Mesenchymal stem cell (in vitro differentiated cells and primary cell): ENCODE data around the gene TCF7L1.

Experiments
- DNase-seq: peaks from one replicate; pipeline ENCODE4 v3.0.0-alpha.2; 2013
- H2AFZ ChIP-seq: one replicate; pipeline ENCODE4 v1.6.1; 2013; ENCODE audit warnings: low read depth, mild to moderate bottlenecking, control low read depth, inconsistent platforms, low read length, moderate library complexity
- H2AK5ac ChIP-seq: 2 replicates; pipeline ENCODE4 v1.6.1; 2013; ENCODE audit warnings: low read length, moderate library complexity, mild to moderate bottlenecking, inconsistent platforms; ENCODE audit not compliant: severe bottlenecking
- H2BK120ac ChIP-seq: one replicate; pipeline ENCODE4 v1.6.1; 2013; ENCODE audit warnings: low read depth, mild to moderate bottlenecking, inconsistent platforms, low read length, moderate library complexity
- H2BK12ac ChIP-seq, 2 experiments: one replicate each; pipeline ENCODE4 v1.6.1; 2013; ENCODE audit warnings: inconsistent platforms in 2 of 2, low read length in 2 of 2, mild to moderate bottlenecking in 2 of 2, moderate library complexity in 2 of 2, control low read depth in 1 of 2
- H2BK15ac ChIP-seq: one replicate; pipeline ENCODE4 v1.6.1; 2013; ENCODE audit warnings: mild to moderate bottlenecking, low read depth, inconsistent platforms; ENCODE audit not compliant: poor library complexity, severe bottlenecking
- H2BK5ac ChIP-seq: 2 replicates; pipeline ENCODE4 v1.6.1; 2013; ENCODE audit warnings: low read depth, mild to moderate bottlenecking, low read length, control low read depth, inconsistent platforms; ENCODE audit not compliant: poor library complexity, severe bottlenecking
- H3K14ac ChIP-seq, 2 experiments: one replicate each; pipeline ENCODE4 v1.6.1; 2013; ENCODE audit warnings: inconsistent platforms in 2 of 2, low read length in 2 of 2, control low read depth in 1 of 2, mild to moderate bottlenecking in 1 of 2, moderate library complexity in 1 of 2
- H3K18ac ChIP-seq, 2 experiments: one replicate each; pipeline ENCODE4 v1.6.1; 2013; ENCODE audit warnings: inconsistent platforms in 2 of 2, low read length in 2 of 2, control low read depth in 1 of 2, low read depth in 1 of 2, mild to moderate bottlenecking in 1 of 2
- H3K23ac ChIP-seq, 2 experiments: one replicate each; pipeline ENCODE4 v1.6.1; 2013; ENCODE audit warnings: inconsistent platforms in 2 of 2, low read length in 2 of 2, mild to moderate bottlenecking in 2 of 2, moderate library complexity in 2 of 2, control low read depth in 1 of 2
- H3K27ac ChIP-seq: 2 replicates; pipeline ENCODE4 v1.5.1; 2013; ENCODE audit warnings: mild to moderate bottlenecking, moderate library complexity, low read length, control low read depth, inconsistent platforms; ENCODE audit not compliant: poor library complexity, severe bottlenecking
- H3K27me3 ChIP-seq, 2 experiments: 2 replicates each; pipeline versions ENCODE4 v1.6.1 to v1.7.0; 2013; ENCODE audit warnings: low read length in 2 of 2, mild to moderate bottlenecking in 2 of 2, moderate library complexity in 2 of 2, control low read depth in 1 of 2, inconsistent platforms in 1 of 2; ENCODE audit not compliant: control insufficient read depth in 1 of 2, insufficient read depth in 1 of 2
- H3K36me3 ChIP-seq, 2 experiments: 2 replicates each; pipeline versions ENCODE4 v1.6.1 to v1.7.0; 2013; ENCODE audit warnings: low read length in 2 of 2, control low read depth in 1 of 2, inconsistent platforms in 1 of 2, low read depth in 1 of 2, mild to moderate bottlenecking in 1 of 2; ENCODE audit not compliant: insufficient read depth in 2 of 2, control insufficient read depth in 1 of 2
- H3K4ac ChIP-seq, 2 experiments: one replicate each; pipeline ENCODE4 v1.6.1; 2013; ENCODE audit warnings: inconsistent platforms in 2 of 2, low read length in 2 of 2, mild to moderate bottlenecking in 2 of 2, moderate library complexity in 2 of 2, control low read depth in 1 of 2, low read depth in 1 of 2
- H3K4me1 ChIP-seq: 2 replicates; pipeline ENCODE4 v1.6.1; 2013; ENCODE audit warnings: low read depth, low read length, control low read depth; ENCODE audit not compliant: control insufficient read depth, insufficient read depth
- H3K4me2 ChIP-seq: 2 replicates; pipeline ENCODE4 v1.6.1; 2013; ENCODE audit warnings: low read length, mild to moderate bottlenecking, inconsistent platforms; ENCODE audit not compliant: poor library complexity, severe bottlenecking
- H3K4me3 ChIP-seq, 2 experiments: 2 replicates each; pipeline versions ENCODE4 v1.5.1 to v1.7.0; 2013; ENCODE audit warnings: low read length in 2 of 2, mild to moderate bottlenecking in 2 of 2, control low read depth in 1 of 2, low read depth in 1 of 2; ENCODE audit not compliant: insufficient read depth in 1 of 2
- H3K79me1 ChIP-seq: replicated peaks from 2 replicates; pipeline ENCODE4 v1.6.1; 2013; ENCODE audit warnings: mild to moderate bottlenecking, control low read depth, low read length, inconsistent platforms; ENCODE audit not compliant: poor library complexity, severe bottlenecking
- H3K9ac ChIP-seq: 2 replicates; pipeline ENCODE4 v1.7.0; 2013; ENCODE audit warnings: mild to moderate bottlenecking, low read length, moderate library complexity
- H3K9me3 ChIP-seq: 2 replicates; pipeline ENCODE4 v1.7.0; 2013; ENCODE audit warnings: mild to moderate bottlenecking, low read length; ENCODE audit not compliant: control insufficient read depth
- H4K8ac ChIP-seq: one replicate; pipeline ENCODE4 v1.6.1; 2013; ENCODE audit warnings: inconsistent platforms, mild to moderate bottlenecking, low read length, moderate library complexity
- H4K91ac ChIP-seq: one replicate; pipeline ENCODE4 v1.6.1; 2013; ENCODE audit warnings: mild to moderate bottlenecking, low read length, inconsistent platforms
- WGBS: methylation state at CpG from one replicate; pipeline ENCODE4 v1.1.7; 2013; ENCODE audit warnings: mixed read lengths; 5-methylcytosine and 5-hydroxymethylcytosine counted together

The TCF7L1 gene

DNA sequence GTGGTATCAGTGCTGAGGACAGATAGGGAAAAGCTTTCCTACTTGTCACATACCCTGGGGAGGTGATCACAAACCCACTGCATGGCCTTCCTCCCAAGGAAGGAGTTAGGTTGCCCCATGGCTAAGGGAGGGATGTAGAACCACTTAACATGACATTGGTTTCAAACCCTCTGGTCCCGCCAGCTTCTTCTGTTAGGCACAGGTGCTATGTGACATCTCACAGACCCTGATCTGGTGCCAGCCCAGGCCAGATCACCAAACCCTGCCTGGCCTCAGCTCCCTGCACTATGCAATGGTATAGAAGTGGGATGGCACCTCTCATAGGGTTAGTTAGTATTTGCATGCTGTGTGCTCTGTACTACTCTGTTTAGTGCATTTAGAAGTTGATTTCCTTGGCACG is 58.0 kb downstream of the TCF7L1 start:
- 90% methylated on average over 2 of the region's 2 CpGs for WGBS

DNA sequence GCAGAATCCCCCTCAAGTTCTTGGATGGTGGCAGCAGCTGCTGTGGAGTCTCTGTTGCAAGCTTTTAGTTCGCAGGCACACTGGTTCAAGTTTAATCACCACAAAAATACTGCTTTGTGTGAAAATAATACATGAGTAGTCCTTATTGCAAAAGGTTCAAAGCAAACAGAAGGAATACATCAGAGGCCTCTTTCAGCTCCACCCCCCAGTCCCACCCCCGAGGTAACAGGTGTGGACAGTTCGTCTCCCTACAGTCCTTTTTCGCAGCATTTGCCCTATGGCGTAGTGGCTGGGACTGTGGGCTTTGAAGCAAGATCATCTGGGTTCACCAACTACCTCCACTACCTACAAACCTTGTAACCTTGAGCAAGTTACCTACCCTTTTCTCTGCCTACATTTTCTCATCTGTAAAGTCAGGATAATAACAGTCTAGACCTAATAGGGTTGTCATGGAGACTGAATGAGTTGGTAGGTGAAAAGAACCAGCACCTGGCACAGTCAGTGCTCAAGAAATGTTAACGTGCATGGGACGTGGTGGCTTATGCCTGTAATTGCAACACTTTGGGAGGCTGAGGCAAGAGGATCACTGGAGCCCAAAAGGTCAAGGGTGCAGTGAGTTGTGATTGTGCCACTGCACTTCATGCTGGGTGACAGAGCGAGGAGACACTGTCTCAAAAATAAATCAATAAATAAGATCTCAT is 61.7 kb downstream of the TCF7L1 start:
- H3K9ac ChIP-seq = no peak overlapping the region
- no peak overlapping the region for H2AFZ ChIP-seq
- H3K4me3 ChIP-seq = no peak overlapping the region
- H3K27ac ChIP-seq = no peak overlapping the region
- H2AK5ac ChIP-seq = no peak overlapping the region
- no peak overlapping the region for H3K14ac ChIP-seq
- no peaks in the 10 kb centered on the region for H3K27me3 ChIP-seq
- H4K91ac ChIP-seq = no peak overlapping the region
- no peak overlapping the region for H2BK5ac ChIP-seq
- H2BK120ac ChIP-seq = no peak overlapping the region
- H4K8ac ChIP-seq = no peak overlapping the region
- no peak overlapping the region for H3K18ac ChIP-seq
- 93% methylated on average over 8 of the region's 8 CpGs for WGBS
- no peak overlapping the region for H3K4me2 ChIP-seq
- H3K4ac ChIP-seq = no peak overlapping the region
- no peaks in the 10 kb centered on the region for H3K9me3 ChIP-seq
- DNase-seq = no peak
- H3K79me1 ChIP-seq = peaks cover 7% of the 10 kb centered on the region
- H3K4me1 ChIP-seq = peaks cover 2% of the 10 kb centered on the region
- no peak overlapping the region for H2BK12ac ChIP-seq
- H3K23ac ChIP-seq = no peak overlapping the region
- no peak overlapping the region for H2BK15ac ChIP-seq
- H3K36me3 ChIP-seq = no peaks in the 10 kb centered on the region

More for the DNA sequence above, 58.0 kb downstream of the TCF7L1 start:
- H4K8ac ChIP-seq = no peak overlapping the region
- no peak overlapping the region for H2BK15ac ChIP-seq
- H2AFZ ChIP-seq = no peak overlapping the region
- H3K36me3 ChIP-seq = no peaks in the 10 kb centered on the region
- H4K91ac ChIP-seq = no peak overlapping the region
- no peak overlapping the region for H3K27ac ChIP-seq
- H3K18ac ChIP-seq = no peak overlapping the region
- no peak overlapping the region for H3K4me2 ChIP-seq
- no peak overlapping the region for H2AK5ac ChIP-seq
- no peak overlapping the region for H3K23ac ChIP-seq
- no peaks in the 10 kb centered on the region for H3K27me3 ChIP-seq
- H2BK5ac ChIP-seq = no peak overlapping the region
- no peaks in the 10 kb centered on the region for H3K9me3 ChIP-seq
- peaks cover 11% of the 10 kb centered on the region for H3K79me1 ChIP-seq
- H3K14ac ChIP-seq = no peak overlapping the region
- no peak overlapping the region for H3K9ac ChIP-seq
- H2BK120ac ChIP-seq = no peak overlapping the region
- H3K4me1 ChIP-seq = peaks cover 2% of the 10 kb centered on the region
- H3K4ac ChIP-seq = no peak overlapping the region
- no peak for DNase-seq
- H2BK12ac ChIP-seq = no peak overlapping the region
- H3K4me3 ChIP-seq = no peak overlapping the region

DNA sequence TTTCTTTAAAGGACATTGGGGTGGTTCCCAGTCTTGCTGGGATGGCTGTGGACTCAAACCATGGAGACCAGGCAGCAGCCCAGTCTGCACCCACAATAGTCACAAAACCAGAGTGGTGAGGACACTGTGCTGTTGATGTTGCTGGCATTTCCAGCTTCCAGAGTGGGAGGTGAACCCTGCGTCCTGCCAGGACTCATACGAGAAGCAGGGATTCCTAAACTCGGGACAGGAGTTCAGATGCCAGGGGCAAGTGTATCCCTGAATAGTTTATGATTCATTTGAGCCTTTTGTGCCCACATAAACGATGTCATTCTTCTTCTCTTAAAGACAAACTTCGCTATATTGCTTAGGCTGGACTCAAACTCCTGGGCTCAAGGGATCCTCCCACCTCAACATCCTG is 62.8 kb downstream of the TCF7L1 start:
- no peak overlapping the region for H2AK5ac ChIP-seq
- 89% methylated on average over 5 of the region's 5 CpGs for WGBS
- H3K9ac ChIP-seq = no peak overlapping the region

DNA sequence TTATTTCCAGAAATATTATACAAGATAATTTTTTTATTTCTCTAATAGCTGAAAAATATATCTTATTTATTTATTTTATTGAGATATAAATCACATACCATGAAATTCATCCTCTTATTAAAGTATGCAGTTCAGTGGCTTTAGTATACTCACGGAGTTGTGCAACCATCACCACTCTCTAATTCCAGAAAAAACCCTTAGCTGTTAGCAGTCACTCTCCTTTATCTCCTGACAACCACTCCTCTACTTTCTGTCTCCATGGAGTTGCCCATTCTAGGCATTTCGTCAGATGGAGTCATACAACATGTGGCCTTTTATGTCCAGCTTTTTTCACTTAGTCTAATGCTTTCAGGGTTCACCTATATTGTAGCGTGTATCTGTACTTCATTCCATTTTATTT is 66.5 kb downstream of the TCF7L1 start:
- Histone ChIP-seq H2AK5ac (no peak overlapping the region), H3K9ac (no peak overlapping the region), H3K27me3 (no peaks in the 10 kb centered on the region), H3K4ac (no peak overlapping the region), H3K4me1 (peaks cover 2% of the 10 kb centered on the region), H4K8ac (no peak overlapping the region), H3K27ac (no peak overlapping the region), H3K36me3 (no peaks in the 10 kb centered on the region), H3K9me3 (no peaks in the 10 kb centered on the region), H3K79me1 (no peaks in the 10 kb centered on the region), H3K4me2 (no peak overlapping the region), H3K23ac (no peak overlapping the region), H3K18ac (no peak overlapping the region), H3K14ac (no peak overlapping the region), H2AFZ (no peak overlapping the region), H2BK15ac (no peak overlapping the region), H3K4me3 (no peak overlapping the region), H2BK5ac (no peak overlapping the region), H4K91ac (no peak overlapping the region), H2BK12ac (no peak overlapping the region), H2BK120ac (no peak overlapping the region)
- 95% methylated on average over 3 of the region's 3 CpGs for WGBS
- DNase-seq = no peak

More for the DNA sequence above, 62.8 kb downstream of the TCF7L1 start:
- no peak for DNase-seq
- no peak overlapping the region for H3K23ac ChIP-seq
- no peak overlapping the region for H2BK120ac ChIP-seq
- no peak overlapping the region for H3K4ac ChIP-seq
- H4K91ac ChIP-seq = no peak overlapping the region
- no peaks in the 10 kb centered on the region for H3K27me3 ChIP-seq
- no peak overlapping the region for H3K4me3 ChIP-seq
- peaks cover 2% of the 10 kb centered on the region for H3K79me1 ChIP-seq
- H3K4me2 ChIP-seq = no peak overlapping the region
- no peak overlapping the region for H2BK5ac ChIP-seq
- no peak overlapping the region for H3K18ac ChIP-seq
- no peak overlapping the region for H4K8ac ChIP-seq
- no peaks in the 10 kb centered on the region for H3K9me3 ChIP-seq
- no peaks in the 10 kb centered on the region for H3K36me3 ChIP-seq
- H2BK15ac ChIP-seq = no peak overlapping the region
- no peak overlapping the region for H2BK12ac ChIP-seq
- peaks cover 2% of the 10 kb centered on the region for H3K4me1 ChIP-seq
- H3K14ac ChIP-seq = no peak overlapping the region
- H3K27ac ChIP-seq = no peak overlapping the region
- no peak overlapping the region for H2AFZ ChIP-seq
